Stimulated activated naive CD8-positive, alpha-beta T cell treated with anti-CD3 and anti-CD28 coated beads, Interleukin-15, amount 100 ng/mL, for 72 hours (primary cell): Measurements from ENCODE around the gene TSPAN4.

Experiments used
- ATAC-seq: fragments of 150-1000 bp; cut with Tn5 transposase; 2 replicates; pipeline ENCODE4 v1.10.0; 2021; ENCODE audit warnings: mild to moderate bottlenecking, moderate library complexity
- DNase-seq, 2 donors: peaks; one replicate each; pipeline ENCODE4 v3.0.0; 2021 to 2022
- H3K27ac Mint-ChIP-seq, 2 donors: one replicate each; pipeline ENCODE4 v1.8.0; 2022; ENCODE audit warnings: mild to moderate bottlenecking in 2 of 2, mixed read lengths in 2 of 2, moderate library complexity in 2 of 2
- H3K27me3 Mint-ChIP-seq: one replicate; pipeline ENCODE4 v1.8.0; 2022; ENCODE audit warnings: mixed read lengths
- H3K4me1 Mint-ChIP-seq: one replicate; pipeline ENCODE4 v1.8.0; 2022; ENCODE audit warnings: mild to moderate bottlenecking, mixed read lengths
- H3K4me3 Mint-ChIP-seq, 2 donors: one replicate each; pipeline ENCODE4 v1.8.0; 2022; ENCODE audit warnings: mild to moderate bottlenecking in 2 of 2, mixed read lengths in 2 of 2, moderate library complexity in 1 of 2
- H3K9me3 Mint-ChIP-seq, 2 donors: one replicate each; pipeline ENCODE4 v1.8.0; 2022; ENCODE audit warnings: mixed read lengths in 2 of 2

The TSPAN4 gene

DNA sequence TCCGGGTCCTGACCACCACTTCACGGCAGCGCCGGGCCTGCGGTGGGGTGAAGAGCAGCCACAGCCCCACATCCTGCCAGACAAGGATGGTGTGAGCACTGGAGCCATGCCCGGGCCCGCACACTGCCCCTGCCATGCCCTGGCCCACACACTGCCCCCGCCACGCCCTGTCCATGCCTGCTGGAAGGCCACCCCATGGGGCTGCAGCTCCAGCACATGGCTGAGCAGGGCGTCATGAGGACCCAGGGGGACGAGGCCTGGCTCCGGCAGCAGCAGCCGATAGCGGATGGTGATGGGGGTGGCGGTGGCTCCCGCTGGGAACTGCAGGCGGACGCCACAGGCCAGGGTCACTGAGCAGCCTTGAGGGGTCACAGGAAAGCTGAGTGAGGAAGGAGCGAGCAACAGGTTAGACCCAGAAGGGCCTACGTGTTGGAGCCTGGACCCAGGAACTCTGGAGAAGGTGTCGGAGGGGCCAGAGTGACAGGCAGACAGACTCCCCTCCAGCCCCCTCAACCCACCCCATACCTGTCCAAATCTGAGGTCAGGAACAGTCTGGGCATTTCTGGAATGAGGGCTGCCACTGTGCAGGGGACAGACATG, 40.5 kb upstream of the TSPAN4 start:
- DNase-seq (no peak), ATAC-seq (no peak)
- H3K4me1 Mint-ChIP-seq, result peaks cover 45% of the 10 kb centered on the region
- no peaks in the 10 kb centered on the region for H3K9me3 Mint-ChIP-seq
- no peak overlapping the region for H3K4me3 Mint-ChIP-seq
- H3K27ac Mint-ChIP-seq, result peak overlapping the region in 1 of 2 donors; percentile 63
- no peaks in the 10 kb centered on the region for H3K27me3 Mint-ChIP-seq

DNA sequence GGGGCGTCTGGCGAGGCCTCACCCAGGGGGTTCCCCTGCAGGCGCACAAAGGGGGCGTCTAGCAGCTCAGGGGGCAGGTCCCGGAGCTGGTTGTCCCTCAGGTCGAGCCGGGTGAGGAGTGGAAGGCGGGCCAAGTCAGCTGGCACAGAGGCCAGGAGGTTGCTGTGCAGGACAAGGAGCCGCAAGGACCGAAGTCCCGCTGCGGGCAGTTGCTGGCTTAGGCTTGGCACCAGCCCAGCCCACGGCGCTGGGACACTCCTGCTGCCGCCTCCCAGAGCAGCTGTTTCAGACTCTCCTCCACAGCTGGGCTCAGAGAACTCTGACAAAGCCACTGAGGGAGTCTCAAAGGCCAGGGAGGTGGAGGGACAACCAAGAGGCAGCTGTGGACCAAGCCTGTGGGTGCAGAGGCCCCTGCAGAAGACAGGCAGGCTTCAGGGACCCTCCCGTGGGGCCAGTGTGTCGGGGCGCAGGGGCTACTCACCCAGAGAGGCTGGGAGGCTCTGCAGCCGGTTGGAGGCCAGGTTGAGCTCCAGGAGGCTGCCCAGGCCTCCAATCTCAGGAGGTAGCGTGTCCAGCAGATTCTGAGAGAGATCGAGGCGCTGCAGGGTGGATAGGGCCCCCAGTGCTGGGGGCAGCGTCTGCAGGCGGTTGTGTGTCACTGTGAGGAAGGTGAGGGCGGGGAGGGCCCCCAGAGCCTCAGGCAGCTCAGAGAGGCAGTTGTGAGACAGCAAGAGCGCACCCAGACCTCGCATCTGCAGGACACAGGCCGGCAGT, 39.8 kb upstream of the TSPAN4 start:
- peak overlapping the region; percentile 26 to 39 for H3K4me3 Mint-ChIP-seq
- H3K4me1 Mint-ChIP-seq, result peaks cover 48% of the 10 kb centered on the region
- H3K27ac Mint-ChIP-seq, result no peak overlapping the region
- ATAC-seq, result no peak
- DNase-seq, result no peak
- no peaks in the 10 kb centered on the region for H3K9me3 Mint-ChIP-seq
- no peaks in the 10 kb centered on the region for H3K27me3 Mint-ChIP-seq

DNA sequence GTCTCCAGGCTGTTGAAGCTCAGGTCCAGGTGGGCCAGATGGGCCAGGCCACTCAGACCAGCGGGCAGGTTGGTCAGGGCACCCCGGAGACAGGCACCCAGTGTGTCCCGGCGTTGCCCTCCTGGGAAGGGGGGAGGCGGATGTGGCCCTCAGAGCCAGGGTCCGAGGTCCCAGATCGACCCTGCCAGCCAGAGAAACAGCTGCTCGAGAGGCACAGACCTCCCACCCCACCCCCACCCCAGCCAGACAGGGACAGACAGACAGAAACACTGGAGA, 39.2 kb upstream of the TSPAN4 start:
- peak overlapping the region; percentile 84 for H3K4me3 Mint-ChIP-seq
- ATAC-seq, result no peak
- H3K9me3 Mint-ChIP-seq, result no peaks in the 10 kb centered on the region
- no peaks in the 10 kb centered on the region for H3K27me3 Mint-ChIP-seq
- peaks cover 53% of the 10 kb centered on the region for H3K4me1 Mint-ChIP-seq
- no peak overlapping the region for H3K27ac Mint-ChIP-seq
- DNase-seq, result no peak

DNA sequence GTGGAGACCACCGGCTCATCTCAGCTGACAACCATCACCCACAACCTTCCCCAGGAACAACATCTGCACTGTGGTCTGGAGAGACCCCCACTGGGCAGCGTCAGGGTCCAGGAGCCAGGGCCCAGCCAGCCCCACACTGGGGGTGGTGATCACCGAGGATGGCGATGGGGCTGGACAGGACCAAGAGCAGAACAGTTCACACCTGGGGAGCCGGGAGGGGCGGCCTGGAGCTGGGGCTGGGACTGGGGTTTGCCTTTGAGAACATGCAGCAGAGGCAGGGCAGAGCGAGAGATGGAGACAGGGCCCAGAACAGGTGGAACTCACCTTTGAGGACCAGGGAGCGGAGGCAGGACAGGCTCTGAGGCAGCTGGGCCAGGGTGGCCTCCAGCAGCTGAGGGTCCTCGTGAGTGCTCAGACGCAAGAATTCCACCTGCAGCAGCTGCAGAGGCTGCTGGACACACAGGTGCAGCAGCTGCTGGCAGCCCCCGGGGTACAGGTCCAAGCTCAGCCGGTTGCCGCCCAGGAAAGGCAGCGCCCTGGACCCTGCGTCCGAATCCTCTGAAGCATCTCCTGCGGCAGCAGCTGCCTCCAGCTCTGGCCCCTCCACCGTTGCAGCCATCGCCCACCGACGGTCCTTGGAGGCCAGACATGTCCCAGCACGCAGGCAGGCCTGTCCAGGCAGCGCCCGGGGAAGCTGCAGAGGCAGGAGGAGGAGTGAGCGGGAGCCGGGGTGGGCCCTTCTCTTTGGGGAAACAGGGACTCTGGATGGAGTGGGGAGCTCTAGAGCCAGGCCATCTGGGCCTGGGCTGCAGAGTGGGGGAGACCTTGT, 38.7 kb upstream of the TSPAN4 start:
- peaks cover 59% of the 10 kb centered on the region for H3K4me1 Mint-ChIP-seq
- ATAC-seq (no peak), DNase-seq (no peak)
- H3K4me3 Mint-ChIP-seq, result peak overlapping the region; percentile 84
- no peaks in the 10 kb centered on the region for H3K27me3 Mint-ChIP-seq
- peak overlapping the region; percentile 26 to 31 for H3K27ac Mint-ChIP-seq
- no peaks in the 10 kb centered on the region for H3K9me3 Mint-ChIP-seq

DNA sequence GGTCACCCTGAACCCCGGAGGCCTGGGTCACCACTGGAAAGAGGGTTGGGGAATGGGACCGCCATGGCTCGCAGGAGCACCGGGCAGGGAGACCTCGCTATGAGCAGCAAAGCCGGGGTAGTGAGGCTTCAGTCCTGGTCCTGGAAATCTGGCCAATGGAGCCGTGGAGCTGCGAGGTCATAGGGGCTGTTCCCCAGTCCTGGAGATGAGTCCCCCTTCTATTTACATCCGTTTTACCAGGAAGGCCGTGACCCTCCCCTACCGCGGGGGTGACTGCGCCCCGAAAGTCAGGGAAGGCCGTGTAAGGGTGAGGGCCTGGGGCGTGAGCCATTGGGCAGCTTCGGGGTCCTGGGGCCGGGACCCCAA, 38.1 kb upstream of the TSPAN4 start:
- ATAC-seq (no peak), DNase-seq (no peak)
- Mint-ChIP-seq H3K27ac (peak overlapping the region; percentile 26 to 76), H3K4me1 (peaks cover 61% of the 10 kb centered on the region), H3K9me3 (no peaks in the 10 kb centered on the region), H3K4me3 (peak overlapping the region; percentile 84), H3K27me3 (no peaks in the 10 kb centered on the region)

DNA sequence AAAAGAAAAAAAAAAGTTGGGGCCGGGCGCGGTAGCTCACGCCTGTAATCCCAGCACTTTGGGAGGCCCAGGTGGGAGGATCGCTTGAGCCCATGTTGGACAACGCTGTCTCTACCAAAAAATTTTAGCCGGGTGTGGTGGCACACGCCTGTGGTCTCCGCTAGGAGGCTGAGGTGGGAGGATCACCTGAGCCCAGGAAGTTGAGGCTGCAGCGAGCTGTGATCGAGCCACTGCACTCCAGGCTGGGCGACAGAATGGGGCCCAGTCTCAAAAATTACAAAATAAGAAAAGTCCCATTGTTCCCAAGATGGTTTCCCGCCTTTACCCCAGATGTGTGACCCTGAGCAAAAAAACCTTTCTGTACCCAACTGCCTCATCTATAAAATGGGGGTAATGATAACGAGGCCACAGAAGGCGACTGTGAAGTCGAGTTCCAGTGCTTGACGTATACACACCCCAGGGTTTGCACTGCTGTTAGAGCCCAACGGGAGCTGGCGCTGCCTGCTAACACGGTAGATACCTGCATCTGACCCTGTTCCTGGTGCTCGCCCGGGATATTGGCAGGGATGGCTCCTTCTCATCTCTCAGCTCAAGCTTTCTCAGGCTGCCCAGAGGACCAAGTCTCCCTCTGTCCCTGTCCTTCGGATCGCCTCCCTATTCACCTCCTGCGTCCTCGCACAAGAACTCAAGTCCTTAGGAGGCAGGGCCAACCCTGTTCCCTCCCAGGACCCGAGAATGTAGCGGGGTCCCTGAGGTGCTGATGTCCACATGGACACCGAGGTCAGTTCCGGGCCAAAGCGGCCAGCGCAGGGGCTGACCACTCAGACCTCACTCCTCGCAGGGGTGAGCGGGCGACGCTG, 34.0 kb upstream of the TSPAN4 start:
- H3K4me3 Mint-ChIP-seq, result peak overlapping the region; percentile 88 to 89
- peaks cover 75% of the 10 kb centered on the region for H3K4me1 Mint-ChIP-seq
- H3K27me3 Mint-ChIP-seq, result no peaks in the 10 kb centered on the region
- ATAC-seq (no peak), DNase-seq (no peak)
- H3K27ac Mint-ChIP-seq, result peak overlapping the region; percentile 98 to 99
- H3K9me3 Mint-ChIP-seq, result no peaks in the 10 kb centered on the region

DNA sequence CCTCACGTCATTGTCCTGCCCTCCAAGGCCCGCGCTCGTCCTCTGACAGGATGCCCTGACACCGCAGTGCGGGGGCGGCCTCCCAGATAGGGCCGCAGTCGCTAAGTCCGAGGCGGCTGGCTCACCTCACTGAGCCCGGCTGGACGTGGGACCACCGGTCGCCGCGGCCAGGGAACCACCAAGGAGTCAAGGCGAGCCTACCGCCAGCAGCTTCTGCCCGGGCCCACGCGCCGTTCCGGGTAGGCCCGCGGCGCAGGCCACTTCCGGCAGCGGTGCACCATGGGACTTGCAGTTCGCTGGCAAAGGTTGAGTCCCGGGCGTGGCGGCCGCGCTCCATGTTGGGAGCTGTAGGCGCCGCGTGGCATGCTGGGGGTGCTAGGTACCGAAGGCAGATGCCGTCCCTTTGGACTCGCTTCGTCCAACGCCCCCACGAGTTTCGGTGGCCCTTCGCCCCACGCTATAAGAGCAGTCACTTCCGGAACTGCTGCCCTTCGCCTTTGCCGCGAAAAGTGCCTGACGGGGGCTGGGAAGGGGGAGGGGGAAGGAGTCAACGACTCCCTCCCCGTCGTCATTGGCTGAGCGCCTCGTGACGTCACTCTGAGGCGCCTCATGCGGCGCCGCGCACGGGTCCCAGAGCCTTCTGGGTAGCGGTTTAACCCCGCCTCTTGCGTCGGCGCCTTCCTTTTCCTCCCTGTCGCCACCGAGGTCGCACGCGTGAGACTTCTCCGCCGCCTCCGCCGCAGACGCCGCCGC, 33.2 kb upstream of the TSPAN4 start, which contains the start of gene RPLP2:
TSS of gene RPLP2 (plus strand) at position 681 of the 753 bp plus-strand sequence. CDS start 268 bp downstream, outside the sequence.
- Mint-ChIP-seq H3K4me1 (peaks cover 71% of the 10 kb centered on the region), H3K4me3 (peak within 1 kb of the TSS; percentile 88 to 89), H3K27me3 (no peaks in the 10 kb centered on the region), H3K9me3 (no peaks in the 10 kb centered on the region), H3K27ac (peak within 1 kb of the TSS; percentile 98 to 99)
- ATAC-seq (peak; percentile 87), DNase-seq (peak; percentile 97 to 98)

DNA sequence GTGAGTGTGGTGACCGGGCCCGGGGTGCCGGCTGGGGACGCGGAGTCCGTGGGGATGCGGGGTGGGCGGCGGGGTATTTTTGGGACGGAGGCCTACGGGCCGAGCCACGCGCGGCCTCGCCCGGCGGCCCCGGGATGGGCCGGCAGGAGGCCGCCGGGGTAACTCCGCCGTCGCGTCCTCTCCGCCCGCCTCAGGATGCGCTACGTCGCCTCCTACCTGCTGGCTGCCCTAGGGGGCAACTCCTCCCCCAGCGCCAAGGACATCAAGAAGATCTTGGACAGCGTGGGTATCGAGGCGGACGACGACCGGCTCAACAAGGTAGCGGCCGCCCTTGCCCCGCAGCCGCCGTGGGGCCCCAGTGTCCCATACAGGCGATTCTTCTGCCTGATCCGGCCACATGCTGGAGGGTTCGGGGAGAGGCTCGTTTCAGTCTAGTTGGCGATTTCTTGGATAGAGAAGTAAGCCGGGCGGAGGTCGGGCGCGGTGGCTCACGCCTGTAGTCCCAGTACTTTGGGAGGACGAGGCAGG, 32.5 kb upstream of the TSPAN4 start:
- Mint-ChIP-seq H3K4me3 (peak overlapping the region; percentile 88 to 89), H3K4me1 (peaks cover 70% of the 10 kb centered on the region), H3K27ac (peak overlapping the region; percentile 98 to 99), H3K27me3 (no peaks in the 10 kb centered on the region), H3K9me3 (no peaks in the 10 kb centered on the region)
- DNase-seq, result no peak
- peak; percentile 7 for ATAC-seq

DNA sequence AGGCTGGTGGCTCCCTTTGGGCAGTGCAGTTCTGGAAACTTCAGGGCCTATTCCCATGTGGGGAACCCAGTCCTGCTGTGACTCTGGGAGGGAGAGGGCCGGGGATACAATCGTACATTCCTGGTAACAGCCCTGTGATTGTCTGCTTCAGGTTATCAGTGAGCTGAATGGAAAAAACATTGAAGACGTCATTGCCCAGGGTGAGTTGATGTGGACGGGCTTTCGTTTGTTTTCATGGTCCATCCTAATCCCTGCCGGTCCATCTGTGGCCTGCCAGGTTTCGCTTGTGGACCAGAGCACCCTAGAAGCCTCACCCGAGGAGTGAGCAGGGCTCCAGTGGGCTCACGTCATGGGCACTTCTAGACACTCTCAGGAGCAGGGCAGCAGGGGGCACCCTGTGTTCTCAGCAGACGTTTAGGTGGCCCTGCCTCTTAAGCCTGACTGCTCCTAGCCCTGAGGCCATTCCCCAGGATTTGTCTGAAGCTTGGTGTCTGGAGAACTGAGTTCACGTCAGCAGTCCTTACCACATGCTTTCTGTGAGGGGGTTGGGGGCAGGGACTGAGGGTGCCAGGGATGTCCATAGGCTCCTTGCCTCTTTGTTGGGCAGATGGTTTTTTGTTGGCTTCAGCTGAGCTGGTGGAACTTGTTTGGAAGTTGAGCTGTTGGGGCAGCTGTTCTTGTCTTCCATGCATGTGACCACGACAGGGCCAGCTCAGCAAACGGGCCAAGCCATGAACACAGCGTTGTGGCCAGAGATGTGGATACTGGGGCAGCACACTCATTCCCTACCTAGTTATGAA, 31.0 kb upstream of the TSPAN4 start:
- Mint-ChIP-seq H3K27me3 (no peaks in the 10 kb centered on the region), H3K4me3 (peak overlapping the region; percentile 88 to 89), H3K9me3 (no peaks in the 10 kb centered on the region), H3K27ac (peak overlapping the region; percentile 85 to 99), H3K4me1 (peaks cover 59% of the 10 kb centered on the region)
- DNase-seq, result no peak
- ATAC-seq, result no peak

DNA sequence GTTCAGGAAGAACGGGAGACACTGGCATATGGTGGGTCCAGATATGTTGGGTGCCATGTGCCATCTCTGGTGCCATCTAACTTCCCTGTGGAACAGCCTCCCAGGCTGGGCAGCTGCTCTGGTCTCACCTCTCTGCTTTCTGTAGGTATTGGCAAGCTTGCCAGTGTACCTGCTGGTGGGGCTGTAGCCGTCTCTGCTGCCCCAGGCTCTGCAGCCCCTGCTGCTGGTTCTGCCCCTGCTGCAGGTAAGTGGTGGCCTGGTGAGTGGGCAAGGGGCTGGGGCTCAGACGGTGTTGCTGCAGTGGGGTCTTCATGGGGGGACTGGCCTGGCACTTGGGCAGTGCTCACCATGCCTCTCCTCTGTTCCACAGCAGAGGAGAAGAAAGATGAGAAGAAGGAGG, 30.3 kb upstream of the TSPAN4 start:
- Mint-ChIP-seq H3K27me3 (no peaks in the 10 kb centered on the region), H3K4me3 (peak overlapping the region; percentile 49 to 88), H3K27ac (peak overlapping the region in 1 of 2 donors; percentile 83), H3K4me1 (peaks cover 53% of the 10 kb centered on the region), H3K9me3 (no peaks in the 10 kb centered on the region)
- no peak for ATAC-seq
- no peak for DNase-seq

DNA sequence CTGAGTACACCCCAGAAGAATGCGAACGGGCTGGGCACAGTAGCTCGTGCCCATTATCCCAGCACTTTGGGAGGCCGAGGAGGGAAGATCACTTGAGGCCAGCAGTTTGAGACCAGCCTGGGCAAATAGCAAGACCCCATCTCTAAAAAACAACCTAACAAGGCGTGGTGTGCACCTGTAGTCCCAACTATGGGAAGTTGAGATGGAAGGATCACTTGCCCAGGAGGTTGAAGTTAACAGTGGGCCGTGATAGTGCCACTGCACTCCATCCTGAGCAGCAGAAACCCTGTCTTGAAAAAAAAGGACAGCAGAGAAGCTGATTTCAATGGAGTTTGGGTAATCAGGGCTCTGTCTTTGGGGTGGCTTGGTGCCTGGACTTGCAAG, 29.6 kb upstream of the TSPAN4 start:
- Mint-ChIP-seq H3K27ac (no peak overlapping the region), H3K4me1 (peaks cover 53% of the 10 kb centered on the region), H3K9me3 (no peaks in the 10 kb centered on the region), H3K4me3 (no peak overlapping the region), H3K27me3 (no peaks in the 10 kb centered on the region)
- DNase-seq, result no peak
- no peak for ATAC-seq

DNA sequence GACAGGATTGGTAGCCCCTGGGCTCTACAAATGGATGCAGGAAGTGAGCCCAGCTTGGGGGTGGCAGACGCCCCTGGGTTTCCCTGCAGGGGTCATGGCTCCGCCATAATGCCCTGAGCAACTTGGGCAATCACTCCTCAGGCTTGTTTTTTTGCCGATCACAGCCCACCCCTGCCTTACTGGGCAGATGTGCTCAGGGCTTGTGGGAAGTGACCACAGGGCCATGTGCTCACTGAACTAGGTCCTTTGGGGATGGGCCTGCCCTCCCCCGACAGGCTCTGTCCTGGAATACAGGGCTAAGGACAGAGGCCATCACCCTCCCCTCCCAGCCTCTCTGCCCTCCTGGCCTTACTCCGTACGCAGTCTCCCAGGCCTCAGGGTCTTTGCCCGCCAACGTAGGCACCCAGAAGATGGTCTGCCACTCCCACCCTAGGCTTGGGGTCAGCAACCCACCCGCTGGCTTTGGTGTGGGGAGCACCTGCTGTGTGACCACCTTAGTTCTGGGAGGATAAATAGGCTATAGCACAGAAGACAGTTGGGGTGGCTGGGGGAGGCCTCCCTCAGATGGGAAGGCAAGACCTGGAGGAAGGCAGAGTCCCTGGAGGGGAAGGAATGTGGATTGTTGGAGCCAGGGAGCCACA, 29.1 kb upstream of the TSPAN4 start:
- ATAC-seq (no peak), DNase-seq (no peak)
- Mint-ChIP-seq H3K4me1 (peaks cover 53% of the 10 kb centered on the region), H3K27ac (peak overlapping the region in 1 of 2 donors; percentile 28), H3K9me3 (no peaks in the 10 kb centered on the region), H3K4me3 (no peak overlapping the region), H3K27me3 (no peaks in the 10 kb centered on the region)

DNA sequence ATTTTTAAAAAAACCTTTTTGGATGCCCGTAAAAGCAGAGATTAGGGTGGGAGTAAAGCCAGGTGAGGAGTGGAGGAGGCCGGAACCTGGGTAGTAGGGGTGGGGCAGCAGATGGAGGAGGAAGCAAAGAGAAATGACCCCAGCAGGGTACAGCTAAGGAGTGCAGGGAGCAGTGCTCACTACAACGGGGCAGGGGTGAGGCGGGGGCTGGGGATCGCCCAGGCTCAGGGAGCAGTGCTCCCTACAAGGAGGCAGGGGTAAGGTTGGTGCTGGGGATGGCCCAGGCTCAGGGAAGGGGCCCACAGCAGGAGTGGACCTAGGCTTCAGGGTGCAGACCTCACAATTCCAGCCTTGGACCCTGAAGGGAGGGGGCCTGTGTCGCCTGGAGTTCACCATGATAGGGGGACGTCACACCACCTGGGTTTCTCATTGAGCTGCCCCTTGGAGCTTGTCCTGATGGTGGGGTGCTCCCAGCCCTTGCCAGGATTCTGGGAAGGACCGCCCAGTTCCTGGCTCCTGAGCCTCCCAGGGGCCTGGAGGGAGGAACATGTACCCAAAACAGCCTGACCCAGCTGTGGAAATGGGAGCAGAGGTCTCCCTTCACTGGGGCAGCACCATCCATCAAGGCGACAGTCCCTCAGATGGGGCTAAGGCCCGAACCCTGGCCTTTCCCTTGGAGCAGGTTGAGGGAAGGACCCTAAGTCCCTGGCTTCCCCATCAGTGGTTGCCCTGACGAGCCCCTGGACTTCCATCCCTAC, 26.8 kb upstream of the TSPAN4 start:
- H3K9me3 Mint-ChIP-seq, result no peaks in the 10 kb centered on the region
- ATAC-seq (no peak), DNase-seq (no peak)
- H3K4me1 Mint-ChIP-seq, result peaks cover 52% of the 10 kb centered on the region
- H3K27ac Mint-ChIP-seq, result no peak overlapping the region
- no peak overlapping the region for H3K4me3 Mint-ChIP-seq
- no peaks in the 10 kb centered on the region for H3K27me3 Mint-ChIP-seq
